Measurements from ENCODE around the gene WDFY4.

WDFY4 gene

GRCh38 chr10:48820231-48820630 is 135.6 kb downstream of the WDFY4 start:
- DNase-seq, result no peak

DNA sequence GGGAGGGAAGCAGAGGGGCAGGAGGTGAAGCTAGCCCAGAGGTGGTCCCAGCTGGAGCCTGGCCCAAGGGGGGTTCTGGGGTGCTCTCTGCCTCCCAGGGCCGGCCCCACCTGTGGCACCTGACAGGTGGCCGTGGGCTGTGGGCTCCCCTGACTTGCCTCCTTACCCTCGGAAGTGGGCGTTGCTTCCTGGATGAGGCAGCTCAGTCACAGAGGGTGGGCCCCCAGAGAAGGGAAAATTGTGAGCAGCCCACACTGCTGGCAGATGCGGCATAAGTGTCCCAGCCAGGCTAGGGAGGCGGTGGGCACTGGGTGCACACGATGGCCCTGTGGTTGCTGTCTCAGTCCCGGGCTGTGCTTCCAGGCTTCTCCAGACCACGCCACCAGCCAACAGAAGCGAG is 136.0 kb downstream of the WDFY4 start:
- DNase-seq, result no peak

GRCh38 chr10:48821111-48821510 is 136.4 kb downstream of the WDFY4 start:
- DNase-seq, result no peak

DNA sequence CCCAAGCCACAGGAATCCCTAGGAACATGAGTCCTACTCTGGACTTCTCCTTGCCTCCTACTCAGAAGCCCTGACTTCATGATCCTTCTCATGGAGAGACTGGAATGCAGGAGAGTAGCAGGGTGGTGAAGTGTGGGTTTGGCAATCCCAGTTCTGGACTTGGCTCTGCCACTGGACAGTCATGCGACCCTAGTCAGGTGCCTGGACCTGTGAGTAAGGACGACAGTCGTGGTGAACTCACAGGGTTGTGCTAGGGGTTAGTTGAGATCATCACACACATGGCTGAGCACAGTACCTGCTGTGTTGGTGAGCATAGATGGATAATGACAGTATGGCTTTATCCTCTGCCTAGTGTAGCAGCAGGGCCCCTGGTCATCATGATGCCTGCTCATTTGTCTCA is 137.0 kb downstream of the WDFY4 start:
- no peak for DNase-seq

GRCh38 chr10:48833674-48834073 is 149.0 kb downstream of the WDFY4 start:
- DNase-seq, result no peak

GRCh38 chr10:48834189-48834965 is 149.7 kb downstream of the WDFY4 start:
- no peak for DNase-seq

DNA sequence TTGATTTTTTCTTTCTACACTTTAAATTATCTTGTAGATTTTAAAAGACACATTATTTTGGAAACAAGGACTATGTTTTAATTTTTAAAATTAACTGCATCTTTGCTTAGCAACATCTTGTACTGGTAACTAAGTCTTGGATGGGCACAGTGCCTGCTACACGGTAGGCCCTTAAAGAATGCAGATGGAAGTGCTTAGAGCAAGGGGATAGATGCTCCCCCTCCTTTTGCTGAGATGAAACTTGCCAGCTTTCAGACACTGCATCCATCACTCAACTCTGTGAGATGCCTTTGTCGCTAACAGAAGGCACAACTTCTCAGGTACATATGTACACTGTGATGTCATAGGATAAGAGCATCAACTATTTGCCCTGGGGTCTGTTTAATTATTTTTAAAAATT is 151.1 kb downstream of the WDFY4 start:
- DNase-seq, result no peak

DNA sequence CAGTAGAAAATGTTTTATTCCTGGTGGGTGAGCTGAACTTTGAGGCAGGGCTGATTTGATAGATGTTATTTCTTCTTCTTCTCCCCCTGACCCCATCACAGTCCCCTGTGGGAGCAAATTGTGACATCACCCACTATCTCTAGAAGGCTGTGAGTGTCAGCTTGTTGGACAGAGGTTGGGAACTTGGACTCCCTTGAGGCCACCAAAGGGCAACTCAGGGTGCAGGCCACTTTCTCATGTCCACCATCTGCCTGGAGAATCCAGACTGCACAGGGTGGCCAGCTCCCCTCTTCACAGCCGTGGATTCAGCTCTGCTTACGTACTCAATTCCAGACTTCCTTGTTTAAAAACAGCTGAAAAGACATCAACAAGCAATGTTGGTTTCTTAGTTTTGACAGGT is 151.9 kb downstream of the WDFY4 start:
- DNase-seq, result no peak

- no peak for DNase-seq
These were observed 154.2 kb downstream of the WDFY4 start for GRCh38 chr10:48838834-48839233.

GRCh38 chr10:48839809-48840679 is 155.4 kb downstream of the WDFY4 start:
- no peak for DNase-seq

DNA sequence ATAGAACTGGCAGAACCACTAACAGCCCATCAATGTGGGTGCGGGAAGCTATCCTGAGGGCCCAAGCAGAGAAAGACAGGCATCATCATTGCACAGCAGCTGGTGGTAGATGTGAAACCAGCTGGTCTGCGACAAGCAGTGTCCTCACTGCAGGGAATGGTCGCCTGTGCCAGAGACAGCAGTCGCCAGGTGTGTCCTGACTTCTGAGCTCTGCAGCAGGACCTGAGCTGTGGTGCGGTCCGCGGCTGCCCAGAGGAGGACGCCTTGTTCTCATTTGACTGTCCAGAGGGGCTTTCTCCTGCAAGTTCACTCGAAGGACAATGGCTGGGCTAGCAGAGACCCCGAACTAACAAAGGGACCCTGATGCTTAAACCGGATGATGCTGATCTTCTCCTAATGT is 157.6 kb downstream of the WDFY4 start:
- peak in 1 of 2 experiments; percentile 5 for DNase-seq

DNA sequence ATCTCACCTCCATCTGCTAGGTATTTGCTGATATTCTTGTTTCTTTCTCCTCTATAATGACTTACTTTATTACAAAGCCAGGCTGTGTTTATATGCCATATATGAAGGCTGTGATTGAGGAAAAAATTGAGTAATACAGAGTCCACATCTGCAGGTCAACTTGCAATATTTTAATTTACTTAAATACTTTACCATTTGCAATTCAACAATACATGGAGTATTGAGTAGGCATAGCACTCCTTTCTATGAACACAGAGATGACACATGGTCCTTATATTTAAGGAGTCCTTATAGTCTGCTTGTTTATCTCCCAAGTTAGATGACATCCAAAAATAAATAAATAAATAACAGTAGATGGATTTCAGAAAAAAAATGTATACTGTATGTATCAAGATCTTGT is 158.5 kb downstream of the WDFY4 start:
- DNase-seq, result no peak

DNA sequence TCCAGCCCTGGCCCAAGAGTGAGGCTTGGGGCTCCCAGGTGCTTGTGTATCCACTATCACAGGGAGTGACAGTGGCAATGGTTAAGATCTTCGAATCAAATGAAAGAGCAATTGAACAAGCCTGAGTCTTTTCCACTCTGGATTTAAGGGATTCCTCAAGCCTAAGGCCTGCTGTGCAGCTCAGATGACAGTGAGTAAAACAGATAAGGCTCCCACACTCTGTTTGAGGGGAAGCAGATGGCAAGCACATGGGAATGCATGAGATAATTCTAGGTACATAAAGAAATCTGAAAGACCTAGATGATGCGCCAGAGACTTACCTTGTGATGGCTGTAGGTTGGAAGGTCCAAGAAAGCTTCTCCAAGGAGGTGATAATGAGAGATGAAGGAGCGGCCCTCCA is 159.9 kb downstream of the WDFY4 start:
- DNase-seq, result no peak

DNA sequence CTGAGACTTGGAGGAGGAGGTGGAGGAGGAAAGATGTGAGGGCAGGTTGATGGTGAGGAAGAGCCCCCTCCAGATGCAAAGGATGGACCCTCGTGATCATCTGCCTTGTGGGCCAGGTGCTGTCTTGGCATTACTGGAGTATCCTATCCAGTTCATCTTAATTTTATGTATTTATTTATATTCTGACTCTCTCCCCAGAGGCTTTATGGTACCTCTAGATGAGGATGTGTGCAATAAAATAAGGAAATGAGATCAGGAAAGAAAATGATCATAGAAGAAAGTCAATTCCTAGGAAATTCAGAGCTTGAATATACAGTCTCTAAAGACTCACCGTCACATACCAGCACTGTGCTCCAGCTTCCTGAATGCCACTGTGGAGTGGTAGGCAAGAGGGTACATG is 160.8 kb downstream of the WDFY4 start:
- no peak for DNase-seq

DNA sequence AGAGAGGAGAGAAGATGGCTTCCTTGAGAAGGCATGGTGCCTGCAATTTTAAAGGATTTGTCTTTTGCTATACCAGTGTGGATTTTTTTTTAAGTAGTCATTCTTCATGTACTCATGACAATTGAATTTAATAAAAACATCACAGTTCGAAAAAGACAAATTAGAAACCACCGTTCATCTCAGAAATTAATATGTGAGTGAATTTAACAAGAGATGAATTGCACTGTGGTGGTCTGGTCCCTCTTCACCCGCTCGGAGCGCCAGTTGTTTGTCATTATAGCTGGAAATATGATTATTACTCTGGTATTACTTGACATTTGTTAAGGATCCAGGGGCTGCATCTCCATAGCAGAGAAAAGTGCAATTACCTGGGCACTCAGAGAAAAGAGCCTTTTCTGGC is 163.0 kb downstream of the WDFY4 start:
- DNase-seq, result no peak

GRCh38 chr10:48856855-48857254 is 172.2 kb downstream of the WDFY4 start:
- no peak for DNase-seq

- no peak for DNase-seq
These were observed 187.6 kb downstream of the WDFY4 start for GRCh38 chr10:48872234-48872633.

GRCh38 chr10:48878091-48878490 is 193.4 kb downstream of the WDFY4 start:
- no peak for DNase-seq

- DNase-seq, result no peak
These were observed 194.8 kb downstream of the WDFY4 start for GRCh38 chr10:48879451-48879850.

DNA sequence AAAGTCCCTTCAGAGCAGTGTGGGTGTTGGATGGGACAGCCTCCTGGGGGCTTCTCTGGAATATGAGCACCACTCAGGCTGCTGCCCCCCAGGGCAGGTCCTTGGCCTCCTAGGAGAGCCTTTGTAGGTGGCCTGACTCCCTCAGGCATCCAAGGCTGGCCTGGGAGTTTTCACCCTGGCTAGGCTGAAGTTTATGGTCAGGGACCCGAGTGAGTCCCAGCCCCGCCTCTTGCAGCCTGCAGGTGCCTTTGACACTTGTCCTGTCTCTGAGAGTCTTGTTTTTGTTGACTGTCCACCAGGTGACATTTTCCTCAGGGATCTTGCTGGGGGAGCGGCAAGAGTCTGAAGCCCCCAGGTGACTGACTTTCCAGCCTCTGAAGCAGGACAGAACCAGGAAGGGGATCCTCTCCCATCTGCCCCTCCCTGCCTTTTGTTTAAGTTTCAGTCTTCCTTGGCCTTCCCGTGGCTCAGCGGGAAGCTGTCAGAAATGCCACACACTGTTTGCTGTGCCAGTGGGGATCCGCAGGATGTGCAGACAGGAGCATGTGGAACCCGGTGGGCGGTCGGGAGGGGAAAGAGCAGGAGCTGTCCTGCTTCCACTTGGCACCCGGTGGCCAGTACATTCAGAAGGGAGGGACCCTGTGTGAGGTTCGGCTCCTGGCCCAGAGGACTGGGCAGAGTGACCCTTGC is 195.5 kb downstream of the WDFY4 start:
- DNase-seq, result no peak

GRCh38 chr10:48881937-48882336 is 197.3 kb downstream of the WDFY4 start:
- no peak for DNase-seq

GRCh38 chr10:48882881-48883280 is 198.2 kb downstream of the WDFY4 start:
- no peak for DNase-seq

DNA sequence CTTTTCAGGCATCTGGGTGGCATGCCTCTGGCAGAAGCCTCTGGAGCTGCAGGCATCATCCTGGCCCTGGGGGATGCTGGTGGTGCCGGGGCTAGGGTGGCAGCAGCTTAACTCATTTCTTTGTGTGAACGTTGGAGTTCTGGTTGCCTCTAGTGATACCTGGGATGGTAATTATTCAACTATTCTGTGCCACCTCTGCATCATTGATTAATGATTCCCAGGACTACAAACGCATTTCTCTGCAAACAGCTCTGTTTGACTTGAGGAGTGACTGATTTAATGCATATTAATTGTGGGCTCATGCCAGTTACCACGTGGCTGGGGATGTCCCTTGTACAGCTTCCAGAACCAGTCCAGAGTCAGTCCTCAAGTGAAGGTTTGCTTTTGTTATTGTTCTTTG is 199.0 kb downstream of the WDFY4 start:
- DNase-seq, result no peak

Data from SHP77 (cell line).